Muscle of back (tissue), 13 donors: ENCODE data around the gene PREX1. TPM values are rescaled to one million over a fixed set of nuclear protein-coding genes. Genes with fewer than 3 reads are reported as not detected.
"Not testable (repeated sequence)": the region's sequence is repeated elsewhere in the genome, so short reads cannot be mapped to it uniquely, and the experiment has no call there.

Experiments
- DNase-seq, 3 donors: peaks; one replicate each; pipeline versions ENCODE4 v3.0.0 to v3.0.0-alpha.2; 2013
- long read RNA-seq, 9 donors: transcript quantifications; one replicate each; lab custom pipeline, GENCODE V29; 2026
- polyA plus RNA-seq, 10 donors: library from polyadenylated mRNA; unstranded; fragments of 120-200 nt; gene quantifications; one replicate each; pipeline ENCODE4 v1.2.1, GENCODE V29; 2013; ENCODE audit not compliant: insufficient read length in 10 of 10

The PREX1 gene, protein sequence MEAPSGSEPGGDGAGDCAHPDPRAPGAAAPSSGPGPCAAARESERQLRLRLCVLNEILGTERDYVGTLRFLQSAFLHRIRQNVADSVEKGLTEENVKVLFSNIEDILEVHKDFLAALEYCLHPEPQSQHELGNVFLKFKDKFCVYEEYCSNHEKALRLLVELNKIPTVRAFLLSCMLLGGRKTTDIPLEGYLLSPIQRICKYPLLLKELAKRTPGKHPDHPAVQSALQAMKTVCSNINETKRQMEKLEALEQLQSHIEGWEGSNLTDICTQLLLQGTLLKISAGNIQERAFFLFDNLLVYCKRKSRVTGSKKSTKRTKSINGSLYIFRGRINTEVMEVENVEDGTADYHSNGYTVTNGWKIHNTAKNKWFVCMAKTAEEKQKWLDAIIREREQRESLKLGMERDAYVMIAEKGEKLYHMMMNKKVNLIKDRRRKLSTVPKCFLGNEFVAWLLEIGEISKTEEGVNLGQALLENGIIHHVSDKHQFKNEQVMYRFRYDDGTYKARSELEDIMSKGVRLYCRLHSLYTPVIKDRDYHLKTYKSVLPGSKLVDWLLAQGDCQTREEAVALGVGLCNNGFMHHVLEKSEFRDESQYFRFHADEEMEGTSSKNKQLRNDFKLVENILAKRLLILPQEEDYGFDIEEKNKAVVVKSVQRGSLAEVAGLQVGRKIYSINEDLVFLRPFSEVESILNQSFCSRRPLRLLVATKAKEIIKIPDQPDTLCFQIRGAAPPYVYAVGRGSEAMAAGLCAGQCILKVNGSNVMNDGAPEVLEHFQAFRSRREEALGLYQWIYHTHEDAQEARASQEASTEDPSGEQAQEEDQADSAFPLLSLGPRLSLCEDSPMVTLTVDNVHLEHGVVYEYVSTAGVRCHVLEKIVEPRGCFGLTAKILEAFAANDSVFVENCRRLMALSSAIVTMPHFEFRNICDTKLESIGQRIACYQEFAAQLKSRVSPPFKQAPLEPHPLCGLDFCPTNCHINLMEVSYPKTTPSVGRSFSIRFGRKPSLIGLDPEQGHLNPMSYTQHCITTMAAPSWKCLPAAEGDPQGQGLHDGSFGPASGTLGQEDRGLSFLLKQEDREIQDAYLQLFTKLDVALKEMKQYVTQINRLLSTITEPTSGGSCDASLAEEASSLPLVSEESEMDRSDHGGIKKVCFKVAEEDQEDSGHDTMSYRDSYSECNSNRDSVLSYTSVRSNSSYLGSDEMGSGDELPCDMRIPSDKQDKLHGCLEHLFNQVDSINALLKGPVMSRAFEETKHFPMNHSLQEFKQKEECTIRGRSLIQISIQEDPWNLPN (N-terminal part only)
- polyA plus RNA-seq = 10 to 100 TPM; 18.4 to 26.9 (median 20.0) TPM
- long read RNA-seq, donor 1, full-length matches to known transcripts = 2 of 2 reads
- long read RNA-seq, donor 1, partial matches to known transcripts = 0 of 2 reads
- long read RNA-seq, donor 1, other reads (novel, unspliced or antisense) = 0 of 2 reads
- long read RNA-seq, donor 2 = 0 reads
- long read RNA-seq, donor 3 = 0 reads
- long read RNA-seq, donor 4 = 0 reads
- long read RNA-seq, donor 5, full-length matches to known transcripts = 2 of 2 reads
- long read RNA-seq, donor 5, partial matches to known transcripts = 0 of 2 reads
- long read RNA-seq, donor 5, other reads (novel, unspliced or antisense) = 0 of 2 reads
- long read RNA-seq, donor 6, full-length matches to known transcripts = 2 of 2 reads
- long read RNA-seq, donor 6, partial matches to known transcripts = 0 of 2 reads
- long read RNA-seq, donor 6, other reads (novel, unspliced or antisense) = 0 of 2 reads
- long read RNA-seq, donor 7, full-length matches to known transcripts = 1 of 1 reads
- long read RNA-seq, donor 7, partial matches to known transcripts = 0 of 1 reads
- long read RNA-seq, donor 7, other reads (novel, unspliced or antisense) = 0 of 1 reads
- long read RNA-seq, donor 8, partial matches to known transcripts = 6 of 6 reads
- long read RNA-seq, donor 8, other reads (novel, unspliced or antisense) = 0 of 6 reads
- long read RNA-seq, donor 9 = 0 reads

GRCh38 chr20:48827855-48828733 lies at the start of gene PREX1:
Gene PREX1 (minus strand): TSS chr20:48827999. CDS start chr20:48827860, 139 bp downstream.
- peak; percentile 80 to 92 (median 89) for DNase-seq

DNA sequence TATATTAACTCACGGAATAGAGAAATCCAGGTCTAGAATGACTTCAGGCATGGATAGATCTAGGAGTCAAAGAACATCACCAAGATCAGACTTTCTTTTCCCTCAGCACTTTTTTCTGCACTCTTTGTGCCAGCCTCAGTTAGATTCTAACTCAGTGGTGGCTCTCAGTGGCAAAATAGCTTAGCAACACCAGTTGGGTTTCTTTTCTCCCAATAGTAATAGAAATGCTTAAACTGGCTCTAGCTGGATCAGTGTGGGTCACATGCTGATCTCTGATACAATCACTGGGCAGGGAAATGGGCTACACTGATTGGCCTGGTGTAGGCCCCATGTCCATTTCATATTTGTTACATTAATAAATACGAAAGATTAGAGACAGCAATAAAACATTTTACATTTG lies 49.5 kb upstream of the PREX1 start:
- DNase-seq = no peak

GRCh38 chr20:48875914-48876240 lies 48.1 kb upstream of the PREX1 start:
- no peak for DNase-seq

DNA sequence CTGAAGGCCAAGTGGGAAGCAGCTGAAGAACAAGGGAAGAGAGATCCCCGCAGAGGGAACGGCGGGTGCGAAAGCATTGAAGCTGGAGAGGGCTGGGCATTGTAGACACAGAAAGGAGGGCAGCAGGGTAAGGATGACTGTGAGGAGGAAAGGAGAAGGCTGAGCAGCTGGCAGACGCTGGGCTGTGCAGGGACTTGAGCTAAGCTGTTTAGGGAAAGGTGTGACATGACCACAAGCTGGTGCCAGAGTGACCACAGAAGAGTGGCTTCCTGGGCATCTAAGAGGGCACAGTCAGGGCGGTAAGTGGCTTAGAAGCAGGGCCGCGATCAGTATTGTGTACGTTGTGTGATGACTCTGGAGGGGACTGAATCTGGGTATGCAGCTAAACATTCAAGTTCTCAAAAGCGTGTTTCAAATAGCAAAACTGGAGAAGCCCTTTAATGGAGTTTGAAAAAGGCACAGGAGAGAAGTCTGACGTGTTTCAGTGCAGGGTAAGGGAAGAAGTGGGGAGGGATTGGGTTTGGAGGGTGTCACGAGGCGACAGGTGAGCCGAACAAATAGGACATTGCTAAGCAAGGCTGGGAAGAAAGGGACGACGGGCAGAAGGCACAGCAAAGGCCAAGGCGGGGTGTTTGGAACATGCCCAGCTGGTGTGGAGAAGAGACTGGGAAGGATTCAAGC lies 47.6 kb upstream of the PREX1 start:
- DNase-seq = no peak

DNA sequence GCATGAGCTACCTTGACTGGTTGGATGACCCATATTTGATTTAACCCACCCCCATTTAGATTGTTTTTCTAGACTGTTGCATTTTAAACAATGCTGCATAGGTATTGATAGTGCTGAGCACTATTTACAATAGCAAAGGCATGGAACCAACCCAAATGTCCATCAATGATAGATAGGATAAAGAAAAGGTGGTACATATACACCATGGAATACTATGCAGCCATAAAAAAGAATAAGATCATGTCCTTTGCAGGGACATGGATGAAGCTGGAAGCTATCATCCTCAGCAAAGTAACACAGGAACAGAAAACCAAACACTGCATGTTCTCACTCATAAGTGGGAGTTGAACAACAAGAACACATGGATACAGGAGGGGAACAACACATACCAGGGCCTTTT lies 41.6 kb upstream of the PREX1 start:
- DNase-seq = not testable (repeated sequence)

DNA sequence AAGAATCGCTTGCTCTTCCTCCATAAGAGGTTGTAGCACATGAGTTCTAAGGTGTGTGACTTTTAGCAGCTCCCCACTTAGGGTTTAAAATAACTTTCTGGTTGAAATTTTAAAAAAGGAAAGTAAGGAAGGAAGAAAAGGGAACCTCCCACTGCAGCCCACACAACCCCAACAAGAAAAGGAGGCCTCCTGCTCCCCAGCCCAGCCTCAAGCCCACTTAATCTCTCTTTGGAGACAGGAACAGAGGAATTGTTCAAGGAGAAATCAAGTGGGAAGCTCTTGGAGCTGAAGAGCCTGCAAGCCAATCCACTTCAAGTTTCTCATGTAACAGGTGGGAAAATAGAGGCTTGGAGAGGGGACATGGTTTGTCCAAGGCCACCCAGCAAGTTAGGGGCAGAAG lies 39.1 kb upstream of the PREX1 start:
- DNase-seq = no peak

- no peak for DNase-seq
Observed at GRCh38 chr20:48864738-48865318, 37.0 kb upstream of the PREX1 start.

DNA sequence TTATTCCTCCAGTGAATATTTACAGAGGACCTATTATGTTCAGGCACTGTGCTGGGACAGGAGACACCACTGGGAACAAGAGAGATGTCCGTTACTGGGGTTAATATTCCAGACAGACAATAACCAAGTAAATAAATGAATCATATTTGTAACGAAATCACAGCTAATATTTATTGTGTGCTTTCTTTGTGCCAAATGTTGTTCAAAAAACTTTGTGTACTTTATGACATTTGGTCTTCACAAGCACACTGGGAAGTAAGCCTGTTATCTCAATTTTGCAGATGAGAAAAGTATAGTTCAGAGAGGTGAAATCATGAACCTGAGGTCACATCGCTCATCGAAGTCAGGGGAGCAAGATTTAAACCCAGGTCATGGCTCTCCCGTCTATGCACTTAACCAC lies 36.5 kb upstream of the PREX1 start:
- DNase-seq = no peak

DNA sequence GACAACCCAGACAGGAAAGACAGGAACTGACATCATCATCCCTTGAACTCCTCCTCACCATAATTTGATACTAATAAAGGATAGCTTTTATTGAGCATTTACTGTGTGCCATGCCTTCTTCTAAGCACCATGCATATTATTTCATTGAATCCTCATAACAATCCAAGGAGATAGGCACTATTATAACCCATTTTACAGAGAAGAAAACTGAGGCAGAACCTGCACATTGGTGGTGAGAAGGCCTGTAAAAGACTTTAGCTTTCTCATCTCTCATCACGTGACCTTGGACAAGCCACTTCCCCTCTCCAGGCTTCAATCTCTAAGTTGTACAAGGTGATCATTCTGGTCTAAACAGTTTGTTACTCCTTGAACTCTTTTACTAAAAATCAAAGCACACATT lies 34.5 kb upstream of the PREX1 start:
- no peak for DNase-seq

- no peak for DNase-seq
Observed at GRCh38 chr20:48861444-48861843, 33.6 kb upstream of the PREX1 start.

- peak in 1 of 3 donors; percentile 24 for DNase-seq
Observed at GRCh38 chr20:48858075-48858790, 30.4 kb upstream of the PREX1 start.

- DNase-seq = no peak
Observed at GRCh38 chr20:48856130-48856529, 28.3 kb upstream of the PREX1 start.

DNA sequence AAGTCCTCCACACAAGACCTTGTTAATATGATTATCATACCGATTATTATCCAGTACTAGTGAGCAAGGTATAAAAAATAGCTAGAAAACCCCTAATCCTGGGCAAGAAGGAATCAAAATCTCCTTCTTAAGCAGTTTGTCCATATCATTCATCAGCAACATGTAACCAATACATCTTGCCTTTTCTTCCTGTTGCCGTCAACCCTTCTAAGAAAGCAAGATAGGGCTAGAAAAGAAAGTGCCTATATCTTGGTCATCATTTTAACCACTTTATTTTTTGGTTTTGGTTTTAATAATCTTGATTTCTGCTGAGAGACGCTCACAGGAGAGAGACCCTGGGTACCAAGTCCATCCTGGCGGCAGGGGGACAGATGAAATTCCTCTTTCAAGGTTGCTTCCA lies 27.2 kb upstream of the PREX1 start:
- DNase-seq = no peak

GRCh38 chr20:48852609-48853008 lies 24.8 kb upstream of the PREX1 start:
- no peak for DNase-seq

- DNase-seq = no peak
Observed at GRCh38 chr20:48851579-48851978, 23.8 kb upstream of the PREX1 start.

DNA sequence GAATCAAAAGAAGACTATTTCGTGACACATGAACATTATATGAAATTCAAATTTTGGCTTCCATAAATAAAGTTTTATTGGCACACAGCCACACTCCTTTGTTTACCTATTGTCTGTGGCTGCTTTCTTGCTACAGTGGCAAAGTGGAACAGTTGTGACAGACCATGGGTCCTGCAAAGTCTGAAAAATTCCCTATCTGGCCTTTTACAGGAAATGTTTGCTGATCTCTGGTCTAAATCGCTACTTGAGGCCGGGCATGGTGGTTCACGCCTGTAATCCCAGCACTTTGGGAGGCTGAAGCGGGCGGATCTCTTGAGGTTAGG lies 23.1 kb upstream of the PREX1 start:
- DNase-seq = no peak

DNA sequence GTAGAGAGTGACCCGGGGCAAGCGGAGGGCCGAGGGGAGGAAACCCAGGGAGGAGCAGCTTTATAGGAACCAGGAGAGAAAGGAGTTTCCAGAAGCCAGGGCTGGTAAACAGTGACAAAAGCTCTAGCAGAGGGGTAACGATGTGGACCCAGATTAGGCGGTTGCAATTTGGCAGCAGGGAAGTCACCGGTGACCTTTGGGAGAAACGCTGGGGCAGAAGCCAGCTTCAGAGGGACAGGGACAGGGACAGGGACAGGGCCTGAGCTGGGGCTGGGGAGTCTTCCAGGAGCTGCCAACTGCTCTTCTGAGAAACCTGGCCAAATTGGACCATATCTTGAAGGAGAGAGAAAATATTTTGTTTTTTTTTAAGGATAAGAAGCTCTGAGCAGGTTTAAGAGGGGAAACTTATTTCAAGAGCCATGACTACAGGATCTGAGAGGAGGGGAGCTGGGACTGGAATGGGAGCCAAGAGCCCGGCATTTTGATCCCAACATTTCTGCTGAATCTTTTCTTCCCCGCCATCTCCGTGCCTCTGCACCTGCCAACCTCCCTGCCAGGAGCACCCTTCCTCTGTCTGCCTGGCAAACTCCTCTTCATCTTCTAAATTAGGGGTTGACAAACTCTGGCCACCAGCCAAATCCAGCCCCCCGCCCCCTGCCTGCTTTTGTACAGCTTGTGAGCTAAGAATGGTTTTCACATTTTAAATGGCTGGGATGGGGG lies 22.6 kb upstream of the PREX1 start:
- no peak for DNase-seq
